HG02852 (cell line): ENCODE measurements around the gene CEP295NL.

Experiments used
- ATAC-seq: cut with Tn5 transposase; IDR thresholded peaks from one replicate; pipeline ENCODE4 v1.9.1; 2021; ENCODE audit warnings: mild to moderate bottlenecking, moderate library complexity; ENCODE audit not compliant: unreplicated experiment

The CEP295NL gene

DNA sequence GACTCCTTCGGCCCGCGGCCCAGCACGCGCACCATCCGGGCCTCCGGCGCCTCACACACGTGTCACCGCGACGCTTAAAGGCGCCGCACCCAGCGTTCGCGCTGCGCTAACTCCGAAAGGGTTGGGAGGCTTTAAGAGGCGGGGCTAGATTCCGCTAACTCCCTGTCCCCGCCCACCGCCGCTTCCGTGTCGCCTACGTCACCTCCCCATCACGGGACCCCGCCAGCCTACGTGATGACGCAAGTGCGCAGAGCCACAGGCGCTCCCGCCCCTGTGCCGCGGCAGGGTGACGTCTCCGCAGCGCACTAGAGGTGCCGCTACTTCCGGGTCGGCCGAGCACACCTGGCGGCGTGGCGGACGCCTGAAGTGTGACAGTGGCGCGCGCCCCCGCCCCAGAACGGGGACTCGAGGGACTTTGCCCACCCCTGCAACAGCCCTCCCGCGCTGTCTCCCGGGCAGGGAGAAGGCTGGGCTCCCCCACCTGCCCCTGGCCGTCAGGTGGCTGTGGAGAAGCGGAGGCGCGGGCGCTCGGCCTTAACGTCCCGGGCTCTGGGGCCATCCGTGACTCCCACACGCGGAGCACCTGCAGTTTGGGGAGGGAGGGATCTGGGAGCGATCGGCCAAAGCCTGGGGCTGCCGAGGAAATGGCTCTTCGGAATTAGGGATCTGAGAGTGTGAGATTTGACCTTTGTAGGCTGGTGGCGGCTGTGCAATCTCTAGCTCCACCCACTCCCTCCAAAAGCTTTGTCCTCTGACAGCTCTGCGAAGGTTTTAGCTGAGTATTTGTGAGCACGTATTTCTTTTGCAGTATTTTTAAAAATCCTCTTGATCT is 62.0 kb downstream of the CEP295NL start, which contains the start of gene USP36:
USP36 (minus strand) TSS at position 35 of the 832 bp plus-strand sequence. CDS start 4,451 bp downstream, outside the sequence.
- peak; percentile 86 for ATAC-seq
